Measurements from ENCODE around the gene ELP5.

DNA sequence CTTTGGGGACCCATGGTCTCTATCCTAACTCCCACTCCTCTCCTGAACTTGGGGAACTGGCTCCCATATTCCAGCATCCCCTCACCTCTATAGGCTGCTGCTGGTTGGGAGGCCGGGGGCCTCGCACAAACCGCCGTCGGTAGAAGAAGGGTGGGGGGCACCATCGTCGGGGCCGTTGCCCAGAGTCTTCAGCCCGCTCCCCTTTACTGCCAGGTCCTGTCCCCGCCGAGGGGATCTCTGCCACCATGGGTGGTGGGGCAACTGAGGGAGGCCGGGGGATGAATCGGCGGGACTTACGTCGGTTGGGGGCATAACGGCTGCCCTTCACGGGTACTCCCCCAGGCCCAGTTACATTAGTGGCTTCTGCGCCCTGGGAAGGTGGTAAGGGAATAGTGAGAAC, 38.2 kb downstream of the ELP5 start:
- TF ChIP-seq, protein P1, sequence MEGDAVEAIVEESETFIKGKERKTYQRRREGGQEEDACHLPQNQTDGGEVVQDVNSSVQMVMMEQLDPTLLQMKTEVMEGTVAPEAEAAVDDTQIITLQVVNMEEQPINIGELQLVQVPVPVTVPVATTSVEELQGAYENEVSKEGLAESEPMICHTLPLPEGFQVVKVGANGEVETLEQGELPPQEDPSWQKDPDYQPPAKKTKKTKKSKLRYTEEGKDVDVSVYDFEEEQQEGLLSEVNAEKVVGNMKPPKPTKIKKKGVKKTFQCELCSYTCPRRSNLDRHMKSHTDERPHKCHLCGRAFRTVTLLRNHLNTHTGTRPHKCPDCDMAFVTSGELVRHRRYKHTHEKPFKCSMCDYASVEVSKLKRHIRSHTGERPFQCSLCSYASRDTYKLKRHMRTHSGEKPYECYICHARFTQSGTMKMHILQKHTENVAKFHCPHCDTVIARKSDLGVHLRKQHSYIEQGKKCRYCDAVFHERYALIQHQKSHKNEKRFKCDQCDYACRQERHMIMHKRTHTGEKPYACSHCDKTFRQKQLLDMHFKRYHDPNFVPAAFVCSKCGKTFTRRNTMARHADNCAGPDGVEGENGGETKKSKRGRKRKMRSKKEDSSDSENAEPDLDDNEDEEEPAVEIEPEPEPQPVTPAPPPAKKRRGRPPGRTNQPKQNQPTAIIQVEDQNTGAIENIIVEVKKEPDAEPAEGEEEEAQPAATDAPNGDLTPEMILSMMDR (IDR thresholded peaks at IDR 0.05): no peak
- no peak for TF ChIP-seq POLR2A (IDR thresholded peaks at IDR 0.05)
